Measurements from ENCODE around the gene ZRANB2.

GRCh38 chr1:71094913-71095312, 14.1 kb upstream of the ZRANB2 start:
- no peak for TF ChIP-seq POLR2A (IDR thresholded peaks at IDR 0.05)
- TF ChIP-seq, protein P1, sequence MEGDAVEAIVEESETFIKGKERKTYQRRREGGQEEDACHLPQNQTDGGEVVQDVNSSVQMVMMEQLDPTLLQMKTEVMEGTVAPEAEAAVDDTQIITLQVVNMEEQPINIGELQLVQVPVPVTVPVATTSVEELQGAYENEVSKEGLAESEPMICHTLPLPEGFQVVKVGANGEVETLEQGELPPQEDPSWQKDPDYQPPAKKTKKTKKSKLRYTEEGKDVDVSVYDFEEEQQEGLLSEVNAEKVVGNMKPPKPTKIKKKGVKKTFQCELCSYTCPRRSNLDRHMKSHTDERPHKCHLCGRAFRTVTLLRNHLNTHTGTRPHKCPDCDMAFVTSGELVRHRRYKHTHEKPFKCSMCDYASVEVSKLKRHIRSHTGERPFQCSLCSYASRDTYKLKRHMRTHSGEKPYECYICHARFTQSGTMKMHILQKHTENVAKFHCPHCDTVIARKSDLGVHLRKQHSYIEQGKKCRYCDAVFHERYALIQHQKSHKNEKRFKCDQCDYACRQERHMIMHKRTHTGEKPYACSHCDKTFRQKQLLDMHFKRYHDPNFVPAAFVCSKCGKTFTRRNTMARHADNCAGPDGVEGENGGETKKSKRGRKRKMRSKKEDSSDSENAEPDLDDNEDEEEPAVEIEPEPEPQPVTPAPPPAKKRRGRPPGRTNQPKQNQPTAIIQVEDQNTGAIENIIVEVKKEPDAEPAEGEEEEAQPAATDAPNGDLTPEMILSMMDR (IDR thresholded peaks at IDR 0.05): no peak
